ENCODE data around the gene MAX. TPM values are rescaled to one million over a fixed set of nuclear protein-coding genes. Genes with fewer than 3 reads are reported as not detected.
A peak's percentile ranks its signal among the peaks of the same experiment; 100 is the strongest.

Gene MAX
- total and polyA plus RNA-seq, 9 of the 15 experiments (the other 6 are each of a cell fraction or from before 2014, with no cell fraction given): 15.4 to 96.5 (median 51.6) TPM

GRCh38 chr14:65109357-65109756 is 7.0 kb upstream of the MAX start (continued):
- no peak for TF ChIP-seq DIDO1 (tag; IDR thresholded peaks at IDR 0.05; ENCODE audit: low read depth)
- no peak for TF ChIP-seq RB1 (IDR thresholded peaks at IDR 0.05; ENCODE audit: low read depth)
- TF ChIP-seq, protein P1, sequence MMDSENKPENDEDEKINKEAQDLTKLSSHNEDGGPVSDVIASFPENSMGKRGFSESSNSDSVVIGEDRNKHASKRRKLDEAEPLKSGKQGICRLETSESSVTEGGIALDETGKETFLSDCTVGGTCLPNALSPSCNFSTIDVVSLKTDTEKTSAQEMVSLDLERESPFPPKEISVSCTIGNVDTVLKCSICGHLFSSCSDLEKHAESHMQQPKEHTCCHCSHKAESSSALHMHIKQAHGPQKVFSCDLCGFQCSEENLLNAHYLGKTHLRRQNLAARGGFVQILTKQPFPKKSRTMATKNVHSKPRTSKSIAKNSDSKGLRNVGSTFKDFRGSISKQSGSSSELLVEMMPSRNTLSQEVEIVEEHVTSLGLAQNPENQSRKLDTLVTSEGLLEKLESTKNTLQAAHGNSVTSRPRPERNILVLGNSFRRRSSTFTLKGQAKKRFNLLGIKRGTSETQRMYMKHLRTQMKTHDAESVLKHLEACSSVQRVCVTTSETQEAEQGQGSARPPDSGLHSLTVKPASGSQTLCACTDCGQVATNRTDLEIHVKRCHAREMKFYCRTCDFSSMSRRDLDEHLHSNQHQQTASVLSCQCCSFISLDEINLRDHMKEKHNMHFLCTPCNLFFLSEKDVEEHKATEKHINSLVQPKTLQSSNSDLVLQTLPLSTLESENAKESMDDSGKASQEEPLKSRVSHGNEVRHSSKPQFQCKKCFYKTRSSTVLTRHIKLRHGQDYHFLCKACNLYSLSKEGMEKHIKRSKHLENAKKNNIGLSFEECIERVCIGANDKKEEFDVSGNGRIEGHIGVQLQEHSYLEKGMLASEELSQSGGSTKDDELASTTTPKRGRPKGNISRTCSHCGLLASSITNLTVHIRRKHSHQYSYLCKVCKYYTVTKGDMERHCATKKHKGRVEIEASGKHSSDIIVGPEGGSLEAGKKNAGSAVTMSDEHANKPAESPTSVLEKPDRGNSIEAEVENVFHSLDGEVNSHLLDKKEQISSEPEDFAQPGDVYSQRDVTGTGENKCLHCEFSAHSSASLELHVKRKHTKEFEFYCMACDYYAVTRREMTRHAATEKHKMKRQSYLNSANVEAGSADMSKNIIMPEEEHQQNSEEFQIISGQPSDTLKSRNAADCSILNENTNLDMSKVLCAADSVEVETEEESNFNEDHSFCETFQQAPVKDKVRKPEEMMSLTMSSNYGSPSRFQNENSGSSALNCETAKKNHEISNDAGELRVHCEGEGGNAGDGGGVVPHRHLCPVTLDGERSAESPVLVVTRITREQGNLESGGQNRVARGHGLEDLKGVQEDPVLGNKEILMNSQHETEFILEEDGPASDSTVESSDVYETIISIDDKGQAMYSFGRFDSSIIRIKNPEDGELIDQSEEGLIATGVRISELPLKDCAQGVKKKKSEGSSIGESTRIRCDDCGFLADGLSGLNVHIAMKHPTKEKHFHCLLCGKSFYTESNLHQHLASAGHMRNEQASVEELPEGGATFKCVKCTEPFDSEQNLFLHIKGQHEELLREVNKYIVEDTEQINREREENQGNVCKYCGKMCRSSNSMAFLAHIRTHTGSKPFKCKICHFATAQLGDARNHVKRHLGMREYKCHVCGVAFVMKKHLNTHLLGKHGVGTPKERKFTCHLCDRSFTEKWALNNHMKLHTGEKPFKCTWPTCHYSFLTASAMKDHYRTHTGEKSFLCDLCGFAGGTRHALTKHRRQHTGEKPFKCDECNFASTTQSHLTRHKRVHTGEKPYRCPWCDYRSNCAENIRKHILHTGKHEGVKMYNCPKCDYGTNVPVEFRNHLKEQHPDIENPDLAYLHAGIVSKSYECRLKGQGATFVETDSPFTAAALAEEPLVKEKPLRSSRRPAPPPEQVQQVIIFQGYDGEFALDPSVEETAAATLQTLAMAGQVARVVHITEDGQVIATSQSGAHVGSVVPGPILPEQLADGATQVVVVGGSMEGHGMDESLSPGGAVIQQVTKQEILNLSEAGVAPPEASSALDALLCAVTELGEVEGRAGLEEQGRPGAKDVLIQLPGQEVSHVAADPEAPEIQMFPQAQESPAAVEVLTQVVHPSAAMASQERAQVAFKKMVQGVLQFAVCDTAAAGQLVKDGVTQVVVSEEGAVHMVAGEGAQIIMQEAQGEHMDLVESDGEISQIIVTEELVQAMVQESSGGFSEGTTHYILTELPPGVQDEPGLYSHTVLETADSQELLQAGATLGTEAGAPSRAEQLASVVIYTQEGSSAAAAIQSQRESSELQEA (IDR thresholded peaks at IDR 0.05; ENCODE audit: low read depth): no peak
- no peak for TF ChIP-seq SMARCE1 (IDR thresholded peaks at IDR 0.05)
- no peak for TF ChIP-seq ESRRA (IDR thresholded peaks at IDR 0.05; ENCODE audit: borderline replicate concordance, low read depth)
- no peak for TF ChIP-seq TCF7L2 (IDR thresholded peaks at IDR 0.05; ENCODE audit: low read depth, low read length)
- no peak for TF ChIP-seq ZNF79 (CRISPR knock-in tag; IDR thresholded peaks at IDR 0.05; ENCODE audit: low read depth)
- TF ChIP-seq ZKSCAN3 (CRISPR knock-in tag; IDR thresholded peaks at IDR 0.05): no peak
- TF ChIP-seq SMC3 (conservative IDR thresholded peaks at IDR 0.05; ENCODE audit: insufficient read depth, low read depth, low read length): no peak
- no peak for TF ChIP-seq MAFK (IDR thresholded peaks at IDR 0.05; ENCODE audit: low read length)
- TF ChIP-seq CTBP1 (IDR thresholded peaks at IDR 0.05; ENCODE audit: borderline replicate concordance): no peak
- no peak for TF ChIP-seq BRCA1 (IDR thresholded peaks at IDR 0.05)
- no peak for TF ChIP-seq BRCA1 (CRISPR knock-in tag; IDR thresholded peaks at IDR 0.05)
- TF ChIP-seq RBM25 (IDR thresholded peaks at IDR 0.05; ENCODE audit: low read depth, low read length, severe bottlenecking): peak; percentile 70
- peak; percentile 96 for TF ChIP-seq ZFP36 (IDR thresholded peaks at IDR 0.05; ENCODE audit: low read depth, low read length, partially characterized antibody)

Measured in K562 (cell line).